ENCODE data around the gene CDC34. TPM values are rescaled to one million over a fixed set of nuclear protein-coding genes. Genes with fewer than 3 reads are reported as not detected.
A peak's percentile ranks its signal among the peaks of the same experiment; 100 is the strongest.

CDC34 gene
- total RNA-seq, 2 experiments from 2014 or later, result 58.3 to 58.9 TPM

DNA sequence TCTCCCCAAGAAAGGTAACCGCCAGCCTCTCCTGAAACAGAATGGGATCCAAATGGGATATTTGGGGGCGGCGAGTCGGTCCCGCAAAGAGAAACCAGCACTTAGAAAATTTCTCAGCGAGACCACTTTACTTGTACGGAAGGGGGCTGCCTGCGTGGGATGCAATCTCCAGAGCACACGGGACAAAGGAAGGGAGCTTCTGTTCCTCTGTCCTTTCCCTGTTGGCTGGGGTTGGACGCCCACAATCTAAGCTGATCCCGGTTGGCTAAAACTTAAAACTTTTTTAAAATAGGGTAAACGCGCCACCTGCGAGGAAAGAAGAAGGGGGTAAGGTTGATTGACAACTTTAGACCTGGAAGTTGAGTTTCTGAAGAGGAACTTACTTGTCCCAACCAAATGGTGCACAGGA lies 40.0 kb downstream of the CDC34 start:
- CTCF ChIA-PET, result interaction anchor here (1.0 to 2.2 kb wide), 4 partner anchors 13 to 115 kb away, joined by 3 to 7 read pairs (median 6); no protein-coding TSS in a partner anchor
- DNase-seq, result no peak
- H3K9me3 Mint-ChIP-seq (ENCODE audit: low read depth), result no peaks in the 10 kb centered on the region

DNA sequence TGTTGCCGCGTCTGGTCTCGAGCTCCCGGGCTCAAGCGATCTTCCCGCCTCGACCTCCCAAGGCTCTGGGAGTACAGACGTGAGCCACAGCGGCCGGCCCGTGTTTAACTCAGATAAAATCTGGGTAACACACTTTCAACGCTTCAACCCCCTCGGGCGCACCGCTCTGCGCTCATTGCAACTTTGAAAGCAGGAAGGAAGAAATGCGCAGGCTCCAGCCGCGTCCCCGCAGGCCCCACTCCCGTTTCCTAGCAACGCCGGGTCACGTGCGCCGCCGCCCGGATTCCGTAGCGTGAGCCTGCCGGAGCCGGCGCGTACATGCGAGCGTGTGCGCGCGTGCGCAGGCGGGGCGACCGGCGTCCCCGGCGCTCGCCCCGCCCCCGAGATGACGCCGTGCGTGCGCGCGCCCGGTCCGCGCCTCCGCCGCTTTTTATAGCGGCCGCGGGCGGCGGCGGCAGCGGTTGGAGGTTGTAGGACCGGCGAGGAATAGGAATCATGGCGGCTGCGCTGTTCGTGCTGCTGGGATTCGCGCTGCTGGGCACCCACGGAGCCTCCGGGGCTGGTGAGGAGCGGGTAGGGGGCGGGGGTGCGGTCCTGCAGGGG lies 40.7 kb downstream of the CDC34 start, which contains the start of gene BSG:
BSG (plus strand) TSS at position 457 of the 603 bp plus-strand sequence; CDS start at position 496, 39 bp downstream.
- DNase-seq, result peak; percentile 99
- H3K4me1 Mint-ChIP-seq, result peaks cover 39% of the 10 kb centered on the region
- H3K36me3 Mint-ChIP-seq, result peaks cover 3% of the 10 kb centered on the region
- peak within 1 kb of the TSS; percentile 87 for H3K27ac Mint-ChIP-seq
- H3K4me3 Mint-ChIP-seq, result peak within 1 kb of the TSS; percentile 81
- H3K27me3 Mint-ChIP-seq, result no peaks in the 10 kb centered on the region
- CTCF ChIA-PET, result interaction anchor here (1.0 to 2.2 kb wide), 4 partner anchors 12 to 114 kb away, joined by 3 to 7 read pairs (median 6); no protein-coding TSS in a partner anchor
- peak; percentile 84 for ATAC-seq
- no peaks in the 10 kb centered on the region for H3K9me3 Mint-ChIP-seq (ENCODE audit: low read depth)

More for the DNA sequence above, 40.0 kb downstream of the CDC34 start:
- Mint-ChIP-seq H3K4me3 (peak overlapping the region; percentile 81), H3K27ac (peak overlapping the region; percentile 87), H3K27me3 (no peaks in the 10 kb centered on the region), H3K36me3 (peaks cover 4% of the 10 kb centered on the region), H3K4me1 (peaks cover 37% of the 10 kb centered on the region)
- no peak for ATAC-seq

DNA sequence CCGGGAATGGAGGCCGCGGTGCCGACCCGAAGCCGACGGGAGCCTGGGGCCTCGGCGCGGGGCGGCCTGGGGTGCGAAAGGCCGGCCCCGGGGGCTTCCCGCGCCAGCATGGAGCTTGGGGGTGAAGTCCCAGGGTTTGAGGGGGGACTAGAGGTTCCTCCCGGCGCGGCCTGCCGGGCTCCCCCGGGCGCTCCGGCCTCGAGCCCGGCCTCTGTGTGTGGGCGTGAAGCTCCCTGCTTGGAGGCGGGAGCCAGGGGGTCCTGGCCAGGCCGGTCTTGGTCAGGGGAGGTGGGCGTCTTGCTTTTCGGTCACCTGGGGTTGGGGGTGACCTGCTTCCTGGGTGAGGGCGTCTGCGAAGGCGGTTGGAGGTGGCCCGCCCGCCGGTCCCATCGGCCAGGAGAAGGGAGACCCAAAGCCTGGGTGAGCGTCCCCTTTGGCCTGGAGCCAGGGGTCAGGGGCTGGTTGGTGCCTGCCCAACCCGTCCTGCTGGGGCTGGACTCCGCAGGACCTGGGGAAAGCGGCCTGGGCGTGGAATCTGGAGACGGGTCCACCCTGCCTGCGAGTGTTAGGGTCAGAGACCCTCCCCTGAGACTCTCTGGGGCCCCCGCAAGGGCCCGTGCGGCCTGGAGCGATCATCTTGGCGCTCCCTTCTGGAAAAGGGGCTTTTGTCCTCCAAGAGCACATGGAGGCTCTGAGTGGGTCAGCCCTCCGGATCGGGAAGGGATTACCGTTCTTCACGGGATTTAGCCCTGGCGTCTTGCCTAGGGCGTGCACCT lies 41.4 kb downstream of the CDC34 start:
- DNase-seq (peak; percentile 57), ATAC-seq (no peak)
- Mint-ChIP-seq H3K27me3 (no peaks in the 10 kb centered on the region), H3K36me3 (peaks cover 3% of the 10 kb centered on the region), H3K9me3 (ENCODE audit: low read depth) (no peaks in the 10 kb centered on the region), H3K4me1 (peaks cover 39% of the 10 kb centered on the region), H3K27ac (peak overlapping the region; percentile 85), H3K4me3 (peak overlapping the region; percentile 81)
- CTCF ChIA-PET, result interaction anchor here (1.9 to 2.2 kb wide), 2 partner anchors 11 to 40 kb away, joined by 7 read pairs; no protein-coding TSS in a partner anchor

DNA sequence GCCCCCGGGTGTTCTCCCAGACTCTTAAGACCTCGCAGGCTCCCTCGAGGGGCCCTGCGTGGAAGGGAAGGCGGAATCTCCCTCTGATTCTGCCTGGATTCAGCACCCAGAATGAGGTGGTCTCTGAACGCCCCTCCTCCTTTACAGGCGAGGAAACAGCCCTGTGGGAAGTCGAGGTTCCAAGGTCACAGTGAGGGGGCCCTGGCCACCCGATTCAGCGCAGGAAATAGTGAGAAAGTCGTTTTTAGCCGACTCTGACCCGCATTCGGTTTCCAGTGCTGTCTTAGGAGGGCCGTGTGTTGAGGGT lies 41.9 kb downstream of the CDC34 start:
- Mint-ChIP-seq H3K4me1 (peaks cover 39% of the 10 kb centered on the region), H3K4me3 (peak overlapping the region; percentile 81), H3K36me3 (peaks cover 3% of the 10 kb centered on the region), H3K27ac (peak overlapping the region; percentile 77), H3K27me3 (no peaks in the 10 kb centered on the region), H3K9me3 (ENCODE audit: low read depth) (no peaks in the 10 kb centered on the region)
- CTCF ChIA-PET, result interaction anchor here (3.1 kb wide), 1 partner anchor 11 kb away, joined by 14 read pairs; no protein-coding TSS in a partner anchor
- no peak for ATAC-seq
- DNase-seq, result no peak

DNA sequence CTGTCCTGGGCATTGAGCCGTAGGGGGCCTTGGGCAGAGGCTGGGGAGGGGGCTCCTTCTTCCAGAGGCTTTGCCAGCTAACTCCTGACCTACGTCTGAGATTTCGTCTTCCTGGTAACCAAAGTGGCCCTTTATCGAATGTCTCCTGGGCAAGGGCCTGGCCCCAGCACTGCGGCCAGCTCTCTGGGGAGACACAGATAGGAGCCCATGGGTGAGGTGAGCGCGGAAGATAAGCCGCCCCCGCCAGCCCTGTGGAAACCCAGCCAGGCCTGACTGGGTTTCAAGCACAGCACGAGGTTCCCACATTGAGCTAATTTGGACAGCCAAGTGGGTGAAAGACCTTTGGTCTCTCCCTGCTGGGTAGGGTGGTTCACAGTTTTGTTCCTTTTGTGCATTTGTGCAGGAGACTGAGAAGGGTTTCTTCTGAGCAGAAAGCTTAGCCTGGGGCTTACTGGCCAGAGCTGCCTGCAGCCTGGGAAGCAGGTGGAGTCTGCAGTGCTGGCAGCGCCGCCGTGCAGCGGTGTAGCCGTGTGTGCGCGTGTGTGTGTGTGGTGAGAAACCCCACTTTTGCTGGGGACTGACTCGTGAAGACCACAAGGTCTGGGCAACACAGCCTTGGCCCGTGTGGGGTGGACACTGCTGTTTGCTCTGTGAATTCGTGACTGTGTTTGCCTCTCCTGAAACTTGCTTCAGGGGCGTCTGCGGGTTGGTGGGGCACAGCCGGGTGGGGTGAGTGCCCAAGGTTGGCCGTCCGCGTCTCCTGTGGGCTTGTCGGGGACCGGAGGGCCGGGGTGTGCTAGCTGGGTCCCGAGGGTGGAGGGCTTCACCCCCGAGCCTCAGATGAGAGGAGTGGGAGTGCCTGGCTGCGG lies 43.3 kb downstream of the CDC34 start:
- Mint-ChIP-seq H3K4me3 (peak overlapping the region; percentile 38), H3K27me3 (no peaks in the 10 kb centered on the region), H3K4me1 (peaks cover 38% of the 10 kb centered on the region), H3K9me3 (ENCODE audit: low read depth) (no peaks in the 10 kb centered on the region), H3K36me3 (peaks cover 3% of the 10 kb centered on the region), H3K27ac (peak overlapping the region; percentile 28)
- ATAC-seq (no peak), DNase-seq (no peak)
- CTCF ChIA-PET, result interaction anchor here (0.6 to 3.1 kb wide), 3 partner anchors 10 to 91 kb away, joined by 3 to 14 read pairs (median 9); no protein-coding TSS in a partner anchor

DNA sequence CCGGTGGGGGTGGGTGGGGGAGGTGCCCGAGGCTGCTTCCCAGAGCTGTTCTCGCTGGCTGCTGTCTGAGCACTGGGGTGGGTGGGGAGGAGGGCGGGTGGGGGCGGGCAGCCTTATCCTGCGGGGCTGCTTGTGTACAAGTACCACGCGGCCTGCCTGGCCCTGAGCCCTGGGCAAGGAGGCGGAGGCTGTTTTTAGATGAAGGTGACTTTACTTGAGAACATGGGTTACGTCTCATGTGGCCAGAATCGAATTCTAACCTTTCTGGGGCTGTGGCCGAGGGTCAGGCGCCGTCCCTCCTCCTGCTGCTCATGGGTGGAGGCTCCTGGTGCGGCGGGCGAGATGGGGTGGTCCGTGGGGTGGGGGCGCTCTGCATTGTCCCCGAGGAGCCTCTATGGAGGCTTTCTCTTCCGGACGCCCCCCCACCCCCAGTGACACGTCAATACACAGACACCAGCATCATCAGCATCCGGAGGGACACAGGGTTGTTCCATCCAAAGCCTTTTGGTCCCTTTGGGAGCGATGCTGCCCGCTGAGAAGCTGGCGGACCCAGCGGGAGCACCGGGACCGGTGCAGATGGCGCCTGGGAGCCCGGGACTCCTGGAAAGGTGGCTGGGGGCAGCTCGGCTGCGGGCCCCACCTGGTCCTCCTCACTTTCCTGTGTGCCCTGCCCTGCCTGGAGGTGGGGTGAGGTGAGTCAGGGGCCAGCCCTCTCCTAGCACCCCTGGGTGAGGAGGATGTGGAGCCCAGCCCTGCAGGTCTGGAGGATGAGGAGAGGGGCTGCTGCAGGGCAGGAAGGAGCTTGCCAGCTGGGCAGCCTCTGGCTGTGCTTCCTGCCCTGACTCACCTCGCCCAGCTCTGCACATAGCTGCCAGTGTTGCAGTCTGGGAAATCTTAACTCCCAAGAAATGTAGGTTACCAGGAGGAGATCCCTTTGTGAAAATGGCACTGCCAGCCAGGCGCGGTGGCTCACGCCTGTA lies 44.3 kb downstream of the CDC34 start:
- ATAC-seq (no peak), DNase-seq (no peak)
- H3K4me1 Mint-ChIP-seq, result peaks cover 37% of the 10 kb centered on the region
- H3K9me3 Mint-ChIP-seq (ENCODE audit: low read depth), result no peaks in the 10 kb centered on the region
- no peak overlapping the region for H3K27ac Mint-ChIP-seq
- H3K36me3 Mint-ChIP-seq, result peaks cover 3% of the 10 kb centered on the region
- no peak overlapping the region for H3K4me3 Mint-ChIP-seq
- CTCF ChIA-PET, result interaction anchor here (2.4 to 3.1 kb wide), 2 partner anchors 9 to 65 kb away, joined by 9 to 14 read pairs; no protein-coding TSS in a partner anchor
- no peaks in the 10 kb centered on the region for H3K27me3 Mint-ChIP-seq

DNA sequence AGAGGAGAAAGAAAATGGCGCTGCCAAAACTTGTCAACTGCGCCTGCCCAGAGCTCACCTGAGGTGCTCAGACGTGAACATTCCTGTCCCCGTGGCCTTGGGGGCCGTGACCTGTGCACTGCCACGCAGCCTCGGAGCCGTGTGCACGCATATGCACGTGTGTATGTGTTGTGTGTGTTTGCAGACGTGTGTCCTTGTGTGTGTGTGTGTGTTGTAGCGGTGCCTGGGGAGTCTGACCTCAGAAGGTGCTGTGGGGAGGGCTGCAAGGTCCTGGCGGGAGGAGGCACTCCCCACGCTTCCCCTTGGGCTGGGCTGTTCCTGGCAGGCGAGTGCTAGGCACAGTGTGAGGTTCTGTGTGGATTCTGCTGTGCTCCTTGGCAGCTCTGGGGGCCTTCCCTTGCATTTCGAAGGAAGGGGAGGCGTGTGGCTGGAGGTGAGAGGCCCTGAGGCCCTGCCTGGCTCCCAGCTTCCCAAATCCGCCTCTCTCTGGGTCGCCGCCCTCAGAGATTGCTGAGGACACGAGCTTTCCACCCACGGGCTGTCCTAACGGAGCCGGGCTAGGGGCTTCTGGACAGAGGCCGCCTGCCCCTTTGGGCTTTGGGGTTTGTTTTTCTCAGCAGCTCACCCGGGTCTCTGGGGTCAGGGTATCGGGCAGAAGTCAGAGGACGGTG lies 45.3 kb downstream of the CDC34 start:
- H3K4me3 Mint-ChIP-seq, result no peak overlapping the region
- peaks cover 3% of the 10 kb centered on the region for H3K36me3 Mint-ChIP-seq
- H3K9me3 Mint-ChIP-seq (ENCODE audit: low read depth), result no peaks in the 10 kb centered on the region
- peaks cover 30% of the 10 kb centered on the region for H3K4me1 Mint-ChIP-seq
- H3K27me3 Mint-ChIP-seq, result no peaks in the 10 kb centered on the region
- DNase-seq (no peak), ATAC-seq (no peak)
- CTCF ChIA-PET, result interaction anchor here (2.4 to 3.1 kb wide), 2 partner anchors 7 to 66 kb away, joined by 9 to 14 read pairs; no protein-coding TSS in a partner anchor
- H3K27ac Mint-ChIP-seq, result no peak overlapping the region

DNA sequence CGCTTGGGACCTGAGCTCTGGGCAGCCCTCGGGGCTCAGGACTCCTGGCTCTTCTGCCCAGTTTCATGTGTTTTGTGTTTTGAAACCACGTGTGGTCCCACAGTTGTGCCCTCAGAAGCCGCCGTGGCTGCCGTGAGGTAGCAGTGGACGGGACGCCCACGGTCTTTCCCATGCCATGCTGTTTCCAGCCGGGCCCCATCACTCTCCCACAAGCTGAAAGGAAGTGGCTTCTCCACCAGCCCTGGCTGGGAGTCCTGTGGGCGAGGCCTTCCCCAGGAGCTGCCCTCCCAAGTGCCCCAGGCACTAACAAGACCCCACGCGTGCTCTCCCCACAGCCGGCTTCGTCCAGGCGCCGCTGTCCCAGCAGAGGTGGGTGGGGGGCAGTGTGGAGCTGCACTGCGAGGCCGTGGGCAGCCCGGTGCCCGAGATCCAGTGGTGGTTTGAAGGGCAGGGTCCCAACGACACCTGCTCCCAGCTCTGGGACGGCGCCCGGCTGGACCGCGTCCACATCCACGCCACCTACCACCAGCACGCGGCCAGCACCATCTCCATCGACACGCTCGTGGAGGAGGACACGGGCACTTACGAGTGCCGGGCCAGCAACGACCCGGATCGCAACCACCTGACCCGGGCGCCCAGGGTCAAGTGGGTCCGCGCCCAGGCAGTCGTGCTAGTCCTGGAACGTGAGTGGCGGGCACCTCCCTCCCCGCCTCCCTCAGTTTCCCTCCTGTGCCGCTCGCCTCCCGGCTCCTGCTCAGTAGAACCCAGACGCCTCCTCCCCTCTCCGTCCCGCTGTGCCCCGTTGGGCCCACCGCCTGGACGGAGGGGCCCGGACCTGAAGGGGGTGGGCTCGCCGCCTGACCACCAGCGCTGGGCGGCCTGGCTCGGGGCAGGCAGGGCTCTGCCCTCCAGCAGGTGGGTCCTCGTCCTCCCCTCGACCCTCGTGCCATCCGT lies 46.2 kb downstream of the CDC34 start:
- no peak for ATAC-seq
- CTCF ChIA-PET, result no interaction called here

DNA sequence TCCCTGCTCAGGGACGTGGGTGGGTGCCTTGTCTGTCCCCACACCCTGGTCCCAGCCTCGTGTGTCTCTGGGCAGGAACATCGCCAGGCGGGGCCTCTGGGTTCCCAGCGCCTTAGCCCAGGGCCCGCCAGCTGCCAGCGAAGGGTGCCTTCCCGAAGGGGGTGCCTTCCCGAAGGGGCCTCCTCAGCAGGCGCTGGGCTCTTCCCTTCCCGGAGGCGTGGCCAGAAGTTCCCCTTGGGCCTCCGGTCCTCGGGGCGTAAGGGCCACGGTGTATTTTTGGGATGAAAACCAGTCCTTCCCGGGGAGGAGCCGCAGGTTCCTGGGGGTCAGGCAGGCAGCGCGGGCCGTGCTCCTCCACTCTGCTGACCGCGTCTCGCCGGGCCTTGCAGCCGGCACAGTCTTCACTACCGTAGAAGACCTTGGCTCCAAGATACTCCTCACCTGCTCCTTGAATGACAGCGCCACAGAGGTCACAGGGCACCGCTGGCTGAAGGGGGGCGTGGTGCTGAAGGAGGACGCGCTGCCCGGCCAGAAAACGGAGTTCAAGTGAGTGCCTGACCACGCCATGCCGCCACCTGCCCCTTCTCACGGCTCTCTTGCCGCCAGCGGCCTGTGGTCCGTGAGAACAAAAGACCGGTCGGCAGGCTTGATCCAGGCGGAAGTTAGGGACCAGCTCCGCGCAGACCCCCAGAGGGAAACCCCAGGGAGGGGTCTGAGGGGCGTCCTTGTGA lies 47.7 kb downstream of the CDC34 start:
- CTCF ChIA-PET, result no interaction called here
- Mint-ChIP-seq H3K36me3 (no peaks in the 10 kb centered on the region), H3K4me3 (no peak overlapping the region), H3K27me3 (no peaks in the 10 kb centered on the region), H3K9me3 (ENCODE audit: low read depth) (no peaks in the 10 kb centered on the region), H3K4me1 (peaks cover 20% of the 10 kb centered on the region), H3K27ac (no peak overlapping the region)
- ATAC-seq (no peak), DNase-seq (no peak)

More for the DNA sequence above, 46.2 kb downstream of the CDC34 start:
- no peak for DNase-seq
- Mint-ChIP-seq H3K27me3 (no peaks in the 10 kb centered on the region), H3K9me3 (ENCODE audit: low read depth) (no peaks in the 10 kb centered on the region), H3K4me3 (no peak overlapping the region), H3K4me1 (peaks cover 28% of the 10 kb centered on the region), H3K27ac (no peak overlapping the region), H3K36me3 (peaks cover 3% of the 10 kb centered on the region)

DNA sequence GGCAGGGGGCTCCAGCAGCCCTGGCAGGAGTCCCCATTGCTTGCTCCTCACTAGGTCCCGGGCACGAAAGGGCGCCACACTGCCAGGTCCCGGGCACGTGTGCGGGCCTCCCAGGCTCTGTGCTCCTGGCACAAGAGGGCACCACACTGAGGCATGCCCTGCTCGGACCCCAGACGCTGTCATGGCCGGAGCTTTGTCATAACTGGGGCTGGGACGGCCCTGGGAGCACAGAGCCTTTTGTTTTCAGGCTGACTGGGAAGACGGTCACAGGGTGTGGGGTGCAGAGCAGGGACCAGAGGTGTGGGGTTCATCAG lies 48.2 kb downstream of the CDC34 start:
- DNase-seq, result no peak
- ATAC-seq, result no peak
- no peaks in the 10 kb centered on the region for H3K36me3 Mint-ChIP-seq
- no peaks in the 10 kb centered on the region for H3K27me3 Mint-ChIP-seq
- peaks cover 14% of the 10 kb centered on the region for H3K4me1 Mint-ChIP-seq
- H3K4me3 Mint-ChIP-seq, result no peak overlapping the region
- CTCF ChIA-PET, result no interaction called here
- no peaks in the 10 kb centered on the region for H3K9me3 Mint-ChIP-seq (ENCODE audit: low read depth)
- H3K27ac Mint-ChIP-seq, result no peak overlapping the region
